Activated CD8-positive, alpha-beta memory T cell treated with anti-CD3 and anti-CD28 coated beads, Interleukin-2, amount 50 U/mL, for 4 hours (primary cell): ENCODE results near the gene MUC20.
"Not testable (repeated sequence)": the region's sequence is repeated elsewhere in the genome, so short reads cannot be mapped to it uniquely, and the experiment has no call there.

ENCODE experiments used
- DNase-seq: peaks from one replicate; pipeline ENCODE4 v3.0.0-alpha.2; 2020

MUC20 gene

GRCh38 chr3:195693428-195694216 is 27.2 kb upstream of the MUC20 start:
- no peak for DNase-seq

DNA sequence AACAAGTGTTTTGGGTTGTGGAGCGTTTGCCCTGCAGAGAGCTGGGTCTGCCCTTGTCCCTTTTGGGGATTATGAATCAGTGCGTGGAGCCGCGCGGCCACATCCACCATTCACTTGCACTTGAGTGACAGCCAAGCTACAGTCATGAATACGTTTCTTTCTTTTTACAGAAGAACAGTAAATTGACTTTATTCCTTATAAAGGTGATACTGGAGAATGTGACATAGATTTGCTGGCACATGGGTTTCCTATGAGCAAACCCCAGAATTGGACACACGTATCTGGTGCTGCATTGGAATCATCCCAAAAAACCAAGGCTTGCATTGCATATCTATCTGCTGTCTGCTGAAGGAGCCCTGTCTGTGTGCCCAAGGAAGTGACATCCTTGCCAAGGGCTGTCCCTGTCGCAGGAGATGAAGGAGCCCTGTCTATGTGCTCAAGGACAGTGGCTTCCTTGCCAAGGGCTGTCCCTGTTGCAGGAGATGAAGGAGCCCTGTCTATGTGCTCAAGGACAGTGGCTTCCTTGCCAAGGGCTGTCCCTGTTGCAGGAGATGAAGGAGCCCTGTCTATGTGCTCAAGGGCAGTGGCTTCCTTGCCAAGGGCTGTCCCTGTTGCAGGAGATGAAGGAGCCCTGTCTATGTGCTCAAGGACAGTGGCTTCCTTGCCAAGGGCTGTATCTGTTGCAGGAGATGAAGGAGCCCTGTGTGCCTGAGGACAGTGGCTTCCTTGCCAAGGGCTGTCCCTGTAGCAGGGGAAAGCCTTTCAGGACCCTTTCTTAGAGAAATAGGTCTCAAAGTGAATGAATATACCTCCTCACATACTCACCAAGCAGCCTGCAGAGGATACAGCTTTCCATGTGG is 26.3 kb upstream of the MUC20 start:
- DNase-seq, result not testable (repeated sequence)

DNA sequence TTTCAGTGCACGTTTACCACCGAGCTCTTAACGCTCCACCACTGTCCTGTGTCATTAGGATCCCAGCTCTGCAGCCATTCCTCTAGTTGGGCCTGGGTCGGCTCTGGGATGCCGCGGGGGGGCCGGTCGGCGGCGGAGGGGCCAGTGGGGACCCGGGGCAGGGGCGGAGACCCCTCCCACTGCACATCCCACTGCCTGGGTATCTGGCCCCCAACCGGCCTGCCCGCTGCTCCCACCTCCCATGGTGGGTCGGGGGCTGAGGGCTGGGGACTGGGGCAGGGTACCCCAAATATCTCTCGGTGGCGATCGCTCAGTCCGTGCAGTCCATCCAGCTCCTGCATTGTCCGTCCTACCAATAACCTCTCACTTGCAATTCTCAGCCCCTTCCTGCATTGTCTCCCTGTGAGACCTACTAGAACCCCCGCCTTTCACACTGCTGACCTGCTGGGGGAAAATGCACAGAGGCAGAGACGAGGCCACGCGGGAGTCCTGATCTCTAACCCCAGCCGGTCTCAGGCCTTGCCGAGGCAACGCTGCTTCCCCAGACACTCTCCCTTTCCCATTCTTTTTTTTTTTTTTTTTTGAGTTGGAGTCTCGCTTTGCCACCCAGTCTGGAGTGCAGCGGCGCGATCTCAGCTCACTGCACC is 24.0 kb upstream of the MUC20 start:
- DNase-seq, result no peak

- DNase-seq, result no peak
These were observed 23.0 kb upstream of the MUC20 start for GRCh38 chr3:195697582-195698324.

GRCh38 chr3:195698325-195698646 is 22.5 kb upstream of the MUC20 start:
- DNase-seq, result no peak

DNA sequence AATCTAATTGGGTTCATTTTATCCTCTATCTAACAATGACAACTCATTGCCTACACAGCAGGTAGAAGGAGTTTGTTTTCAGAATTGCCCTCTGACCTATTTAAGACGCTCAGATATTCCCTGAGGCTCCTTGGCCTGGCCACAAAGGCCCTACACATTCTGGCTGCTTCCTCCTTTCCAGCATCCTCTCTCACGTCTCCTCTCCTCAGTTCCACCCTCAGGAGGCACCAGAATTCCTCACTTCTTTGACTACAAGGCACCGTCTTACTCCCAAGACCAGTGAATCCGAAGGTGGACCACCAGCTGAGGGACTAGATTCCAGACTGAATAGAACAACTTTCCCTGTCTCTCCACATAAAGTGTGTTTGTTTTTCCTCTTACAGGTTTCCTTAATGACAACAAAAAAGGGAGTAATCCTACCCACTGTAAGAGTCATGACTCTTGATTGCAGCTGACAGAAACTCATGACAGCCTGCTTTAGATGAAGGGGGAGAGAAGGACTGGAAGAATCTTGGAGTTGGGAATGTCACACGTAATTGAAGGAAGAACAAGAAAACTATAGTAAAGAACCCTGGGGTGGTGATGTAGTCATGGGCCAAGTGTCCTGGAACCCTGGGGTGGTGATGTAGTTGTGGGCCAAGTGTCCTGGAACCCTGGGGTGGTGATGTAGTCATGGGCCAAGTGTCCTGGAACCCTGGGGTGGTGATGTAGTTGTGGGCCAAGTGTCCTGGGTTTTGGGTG is 22.0 kb upstream of the MUC20 start:
- no peak for DNase-seq

DNA sequence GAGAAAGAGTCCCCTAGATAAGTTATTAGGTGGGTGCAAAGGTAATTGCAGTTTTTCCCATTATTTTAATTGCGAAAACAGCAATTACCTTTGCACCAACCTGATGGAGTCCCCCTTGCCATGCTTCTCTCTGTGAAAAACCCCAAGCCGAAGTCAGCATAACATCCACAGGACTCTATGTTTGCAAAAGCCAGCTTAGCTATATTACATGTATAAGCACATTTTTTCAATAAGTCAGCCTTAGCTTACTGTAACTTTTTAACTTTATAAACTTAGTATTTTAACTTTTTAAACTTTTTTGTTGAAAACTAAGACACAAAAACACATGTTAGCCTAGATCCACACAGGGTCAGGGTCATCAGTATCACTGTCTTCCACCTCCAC is 21.4 kb upstream of the MUC20 start:
- no peak for DNase-seq

DNA sequence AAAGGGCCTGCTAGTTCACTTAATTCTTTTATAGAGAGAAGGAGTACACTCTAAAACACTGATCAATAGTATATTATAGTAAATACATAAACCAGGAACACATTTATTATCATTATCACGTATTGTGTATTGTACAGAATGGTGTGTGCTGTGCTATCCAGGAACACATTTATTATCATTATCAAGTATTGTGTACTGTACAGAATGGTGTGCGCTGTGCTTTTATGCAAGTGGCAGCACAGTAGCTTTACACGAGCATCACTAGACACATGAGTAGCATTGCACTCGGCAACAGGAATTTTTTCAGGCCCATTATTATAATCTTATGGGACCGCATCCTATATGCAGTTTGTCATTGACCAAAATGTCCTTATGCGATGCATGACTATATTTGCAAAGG is 20.9 kb upstream of the MUC20 start:
- DNase-seq, result no peak

- no peak for DNase-seq
These were observed 20.5 kb upstream of the MUC20 start for GRCh38 chr3:195700319-195700718.

- DNase-seq, result no peak
These were observed 19.5 kb upstream of the MUC20 start for GRCh38 chr3:195701042-195701915.

DNA sequence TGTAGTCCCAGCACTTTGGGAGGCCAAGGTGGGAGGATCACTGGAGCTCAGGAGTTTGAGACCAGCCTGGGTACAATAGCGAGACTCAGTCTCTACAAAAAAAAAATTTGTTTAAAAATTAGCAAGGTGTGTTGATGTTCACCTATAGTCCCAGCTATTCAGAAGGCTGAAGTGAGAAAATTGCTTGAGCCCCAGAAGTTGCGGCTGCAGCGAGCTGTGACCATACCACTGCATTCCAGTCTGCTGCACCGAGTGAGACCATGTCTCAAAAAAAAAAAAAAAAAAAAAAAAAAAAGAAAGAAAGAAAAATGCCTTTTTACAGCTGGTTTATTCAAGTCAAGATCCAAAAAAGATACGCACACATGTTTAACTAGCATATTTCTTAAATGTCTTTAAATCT is 17.0 kb upstream of the MUC20 start:
- DNase-seq, result no peak

GRCh38 chr3:195704433-195704999 is 16.3 kb upstream of the MUC20 start:
- no peak for DNase-seq

GRCh38 chr3:195705081-195705991 is 15.4 kb upstream of the MUC20 start:
- no peak for DNase-seq

- DNase-seq, result no peak
These were observed 12.7 kb upstream of the MUC20 start for GRCh38 chr3:195708061-195708460.

DNA sequence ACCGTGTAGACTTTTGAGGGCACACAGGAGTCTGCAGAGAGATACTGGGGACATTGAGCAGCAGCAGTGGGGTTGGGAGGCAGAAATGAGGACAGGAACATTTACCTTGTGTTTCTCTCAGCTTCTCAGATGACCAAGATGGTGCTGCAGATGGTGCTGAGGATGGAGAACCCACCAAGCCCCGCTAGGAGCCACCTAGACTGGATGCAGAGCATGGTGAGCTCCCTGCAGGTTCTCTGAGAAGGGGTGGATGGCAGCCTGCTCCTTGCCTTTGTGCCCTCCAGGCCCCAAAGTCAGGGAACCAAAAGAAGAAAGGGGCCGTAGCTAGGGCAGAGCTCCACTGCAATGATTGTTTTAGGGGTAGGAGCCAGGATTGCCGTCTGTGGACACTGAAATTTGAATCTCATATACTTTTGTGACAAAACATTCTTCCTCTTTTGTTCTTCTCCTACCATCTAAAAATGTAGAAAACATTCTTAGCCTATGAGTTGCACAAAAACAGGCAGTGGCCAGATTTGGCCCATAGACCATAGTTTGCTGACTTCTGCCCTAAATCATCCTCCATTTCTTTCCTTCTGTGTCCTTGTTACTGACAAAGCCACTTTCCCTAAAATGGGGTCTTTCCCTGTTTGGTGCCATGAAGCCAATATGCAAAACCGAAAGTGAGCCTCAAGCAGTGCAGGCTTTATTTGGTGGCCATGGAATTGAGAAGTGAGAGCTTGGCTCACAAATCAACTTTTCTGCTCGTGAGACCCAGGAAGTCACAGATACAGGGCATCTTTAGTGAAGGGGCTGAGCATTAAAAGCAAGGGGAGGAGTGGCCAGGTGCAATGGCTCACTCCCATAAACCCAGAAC is 11.9 kb upstream of the MUC20 start:
- DNase-seq, result no peak

DNA sequence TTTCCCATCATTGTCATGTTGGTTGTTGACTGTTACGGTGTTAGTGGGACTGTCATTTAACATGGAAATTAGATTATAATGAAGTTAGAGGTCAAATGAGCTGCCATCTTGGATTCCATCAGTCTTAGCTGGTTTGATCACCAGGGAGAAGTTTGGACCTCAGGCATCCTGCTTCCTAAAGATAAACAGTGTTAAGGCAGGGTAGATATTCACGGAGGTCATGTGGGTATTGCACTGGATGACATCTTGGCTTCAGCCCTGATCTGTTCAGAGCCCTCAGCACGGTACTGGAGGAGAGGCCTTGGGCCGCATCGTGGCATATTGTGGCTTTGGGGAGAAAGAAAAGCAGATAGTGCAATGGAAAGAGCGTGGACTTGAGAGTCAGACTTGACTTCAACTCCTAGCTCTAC is 11.1 kb upstream of the MUC20 start:
- DNase-seq, result no peak

GRCh38 chr3:195710126-195710905 is 10.5 kb upstream of the MUC20 start:
- DNase-seq, result not testable (repeated sequence)
